B cell (primary cell): ENCODE results near the gene NLRP5. TPM values are rescaled to one million over a fixed set of nuclear protein-coding genes. Genes with fewer than 3 reads are reported as not detected.

Source experiments
- ATAC-seq: fragments of 200-7000 bp; cut with Tn5 transposase; one replicate; pipeline ENCODE4 v1.10.0; 2021; ENCODE audit warnings: low read depth, mild to moderate bottlenecking, moderate number of reproducible peaks, moderate library complexity
- CTCF ChIA-PET: fragments of 350-600 bp; sonication (Branson Sonifier 250); formaldehyde crosslinking; loops from one replicate; lab custom pipeline; 2021; ENCODE audit warnings: antibody characterized with exemption, inconsistent platforms; lab: Charles Lee
- POLR2A ChIA-PET: fragments of 350-600 bp; sonication (Branson Sonifier 250); formaldehyde crosslinking; loops from one replicate; lab custom pipeline; 2021; ENCODE audit warnings: antibody characterized with exemption; lab: Charles Lee
- DNase-seq: peaks from one replicate; pipeline ENCODE4 v3.0.0; 2013
- H2AFZ ChIP-seq: 2 replicates; pipeline ENCODE4 v1.6.1; 2012; ENCODE audit warnings: mild to moderate bottlenecking, low read depth, low read length; ENCODE audit not compliant: insufficient read depth, poor library complexity, severe bottlenecking
- H3K27ac ChIP-seq, 2 donors: 1 replicate in 1 of 2; 2 replicates in 1 of 2; pipeline ENCODE4 v1.5.1; 2012 to 2013; ENCODE audit warnings: low read length in 2 of 2, mild to moderate bottlenecking in 2 of 2, moderate library complexity in 1 of 2
- H3K27me3 ChIP-seq, 4 experiments: fragments of 200-600 bp in 1 of 4; sonication (generic) in 1 of 4; replicated peaks in 1 of 4; 1 replicate in 2 of 4; 2 replicates in 2 of 4; pipeline versions ENCODE4 v1.6.1 to v1.7.0; 2013 to 2016; ENCODE audit warnings: low read length in 3 of 4, mild to moderate bottlenecking in 2 of 4, mixed read lengths in 1 of 4, moderate library complexity in 1 of 4; ENCODE audit not compliant: insufficient read depth in 4 of 4, control insufficient read depth in 3 of 4; ENCODE audit errors: control extremely low read depth in 1 of 4
- H3K36me3 ChIP-seq, 2 experiments: replicated peaks in 1 of 2; 1 replicate in 1 of 2; 2 replicates in 1 of 2; pipeline versions ENCODE4 v1.6.1 to v1.7.1; 2013; ENCODE audit warnings: low read length in 1 of 2; ENCODE audit not compliant: insufficient read depth in 2 of 2, control insufficient read depth in 1 of 2; ENCODE audit errors: control extremely low read depth in 1 of 2, extremely low read depth in 1 of 2
- H3K4me1 ChIP-seq, 2 donors: fragments of 200-600 bp in 1 of 2; sonication (generic) in 1 of 2; 1 replicate in 1 of 2; 2 replicates in 1 of 2; pipeline versions ENCODE4 v1.5.1 to v1.6.1; 2013 to 2017; ENCODE audit warnings: low read length in 2 of 2; ENCODE audit not compliant: control insufficient read depth in 2 of 2, insufficient read depth in 2 of 2
- H3K4me2 ChIP-seq: replicated peaks from 2 replicates; pipeline ENCODE3; 2012; ENCODE audit warnings: mild to moderate bottlenecking, low read depth, low read length; ENCODE audit not compliant: poor library complexity, severe bottlenecking
- H3K4me3 ChIP-seq, 5 experiments: fragments of 200-600 bp in 1 of 5; sonication (generic) in 1 of 5; 1 replicate in 3 of 5; 2 replicates in 2 of 5; pipeline versions ENCODE4 v1.5.1 to v1.7.0; 2011 to 2016; ENCODE audit warnings: low read length in 4 of 5, mild to moderate bottlenecking in 4 of 5, low read depth in 2 of 5, control low read depth in 1 of 5, moderate library complexity in 1 of 5; ENCODE audit not compliant: insufficient read depth in 1 of 5; ENCODE audit errors: control extremely low read depth in 1 of 5, extremely low read depth in 1 of 5
- H3K79me2 ChIP-seq: fragments of 200-600 bp; sonication (generic); one replicate; pipeline ENCODE4 v1.6.0; 2016; ENCODE audit warnings: low read length; ENCODE audit not compliant: control insufficient read depth, insufficient read depth
- H3K9ac ChIP-seq: fragments of 200-600 bp; sonication (generic); 2 replicates; pipeline ENCODE4 v1.6.1; 2017; ENCODE audit warnings: mild to moderate bottlenecking, low read length, moderate library complexity
- H3K9me3 ChIP-seq, 3 donors: one replicate each; pipeline versions ENCODE4 v1.6.1 to v1.7.1; 2013; ENCODE audit warnings: low read length in 2 of 3; ENCODE audit not compliant: control insufficient read depth in 2 of 3, insufficient read depth in 1 of 3; ENCODE audit errors: control extremely low read depth in 1 of 3
- H4K20me1 ChIP-seq: 2 replicates; pipeline ENCODE4 v1.6.0; 2012; ENCODE audit warnings: mild to moderate bottlenecking, low read length; ENCODE audit not compliant: insufficient read depth, control insufficient read depth, poor library complexity, severe bottlenecking
- H3K27ac Mint-ChIP-seq: one replicate; pipeline ENCODE4 v1.8.0; 2021; ENCODE audit warnings: mixed read lengths
- H3K27me3 Mint-ChIP-seq: one replicate; pipeline ENCODE4 v1.8.0; 2021; ENCODE audit warnings: mixed read lengths
- H3K4me1 Mint-ChIP-seq: one replicate; pipeline ENCODE4 v1.8.0; 2021; ENCODE audit warnings: mixed read lengths
- H3K4me3 Mint-ChIP-seq: one replicate; pipeline ENCODE4 v1.8.0; 2021; ENCODE audit warnings: mixed read lengths
- H3K9me3 Mint-ChIP-seq: one replicate; pipeline ENCODE4 v1.8.0; 2022; ENCODE audit warnings: mixed read lengths; ENCODE audit not compliant: insufficient read depth
- EZH2 ChIP-seq: IDR thresholded peaks from 2 replicates; pipeline ENCODE4 v1.6.1; 2012; ENCODE audit warnings: borderline replicate concordance, low read depth, mild to moderate bottlenecking, moderate library complexity, low read length; ENCODE audit not compliant: insufficient read depth, poor library complexity, severe bottlenecking
- WGBS: methylation state at CpG from one replicate; pipeline ENCODE4 v1.1.5; 2013; ENCODE audit warnings: missing lambda C conversion rate; ENCODE audit not compliant: insufficient coverage; 5-methylcytosine and 5-hydroxymethylcytosine counted together
- intact Hi-C: fragments of 100-400 bp; cut with micrococcal nuclease; formaldehyde crosslinking; loops from one replicate; pipeline ENCODE4 v1.10.0; 2022
- polyA plus RNA-seq: library from polyadenylated mRNA; depleted of rRNA; stranded (reverse); fragments of >200 nt; gene quantifications from 2 replicates; pipeline ENCODE4 v1.2.3, GENCODE V29; 2012
- small RNA-seq: library from RNA; depleted of rRNA; stranded (forward); fragments of <200 nt; gene quantifications from one replicate; pipeline ENCODE3, GENCODE V24; 2012; ENCODE audit warnings: low replicate concordance, low read depth; ENCODE audit not compliant: insufficient read length
- total RNA-seq, 2 donors: library from RNA; stranded (reverse); fragments of 120-200 nt in 1 of 2; gene quantifications; 1 replicate in 1 of 2; 2 replicates in 1 of 2; pipeline versions ENCODE4 v1.2.3 to v1.2.4, GENCODE V29; 2013 to 2022
- TF ChIP-seq, protein P1 (sequence below): fragments of 200-600 bp; IDR thresholded peaks from one replicate; pipeline ENCODE4 v1.8.0; 2022; ENCODE audit warnings: antibody characterized with exemption, mild to moderate bottlenecking

The NLRP5 gene
- total and polyA plus RNA-seq, 2 donors (not counting 1 experiment from before 2014, with no cell fraction given): not detected

DNA sequence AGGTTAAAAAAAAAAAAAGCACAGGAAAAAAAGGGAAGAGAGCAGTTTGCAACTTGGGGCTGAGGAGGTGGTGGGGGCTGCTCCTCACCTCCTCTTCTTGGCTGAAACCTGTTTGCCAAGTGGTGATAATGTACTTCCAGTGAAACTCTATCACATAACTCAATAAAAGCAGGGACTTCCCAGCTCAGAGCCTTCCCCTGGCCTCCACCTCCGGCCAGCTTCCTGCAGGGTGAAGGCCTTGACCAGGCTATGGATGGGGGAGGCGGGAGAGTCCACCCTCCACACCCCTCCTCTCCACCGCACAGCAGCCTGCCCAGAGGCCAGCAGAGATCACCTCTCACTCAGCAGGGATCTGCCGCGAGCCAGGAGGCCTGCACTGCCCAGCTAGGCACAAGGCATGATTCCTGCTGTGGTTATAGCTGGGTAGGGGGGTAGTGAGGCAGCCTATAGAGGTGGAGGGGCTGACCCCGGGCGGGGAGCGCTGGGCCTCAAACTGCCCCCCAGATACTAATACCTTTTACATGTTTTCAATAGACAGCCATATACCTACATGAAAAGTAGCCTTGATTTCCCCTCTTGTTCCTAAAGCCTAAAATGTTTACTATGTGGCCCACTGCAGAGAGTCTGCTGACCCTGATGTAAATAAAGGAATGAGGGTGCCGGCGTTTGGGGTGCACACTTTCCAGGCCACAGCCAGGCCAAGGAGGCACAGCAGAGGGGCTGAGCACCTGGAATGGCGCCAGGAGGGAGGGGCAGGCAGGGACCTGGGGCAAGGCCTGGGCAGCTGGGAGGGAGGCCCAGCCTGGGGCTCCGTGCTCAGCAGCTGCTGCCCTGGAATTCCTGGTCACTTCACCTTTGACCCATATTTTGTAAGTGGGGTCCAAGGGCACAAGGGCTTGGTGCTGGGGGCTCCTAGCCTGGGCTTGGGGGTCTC is 124.2 kb downstream of the NLRP5 start:
- Histone ChIP-seq H3K4me3 (peak overlapping the region in 4 of 5 experiments; percentile 11 to 53 (median 27)), H4K20me1 (peaks cover 90% of the 10 kb centered on the region), H3K9me3 (no peaks in the 10 kb centered on the region), H3K27me3 (no peaks in the 10 kb centered on the region), H3K4me2 (peak overlapping the region; percentile 85), H3K4me1 (peaks cover 76 to 80% of the 10 kb centered on the region in 2 donors), H3K36me3 (peaks cover 0 to 10% of the 10 kb centered on the region in 2 experiments), H3K27ac (peak overlapping the region; percentile 73 to 80), H3K79me2 (peaks cover 100% of the 10 kb centered on the region), H2AFZ (peak overlapping the region; percentile 12), H3K9ac (peak overlapping the region; percentile 53)
- DNase-seq: no peak
- intact Hi-C loops: loop anchor here (1.0 kb wide), 2 partner anchors 11 to 31 kb away; partner anchors contain the start of genes ZNF444 and ZNF787
- 32% methylated on average over 4 of the region's 12 CpGs for WGBS
- Mint-ChIP-seq H3K27ac (peak overlapping the region; percentile 94), H3K4me3 (peak overlapping the region; percentile 88), H3K4me1 (peaks cover 84% of the 10 kb centered on the region), H3K27me3 (no peaks in the 10 kb centered on the region), H3K9me3 (no peaks in the 10 kb centered on the region)
- CTCF ChIA-PET: interaction anchor here (0.9 to 1.3 kb wide), 4 partner anchors 8 to 61 kb away, joined by 3 to 4 read pairs (median 4); no protein-coding TSS in a partner anchor
- no peak for ATAC-seq
- POLR2A ChIA-PET: interaction anchor here (0.5 to 2.1 kb wide), 4 partner anchors 10 to 512 kb away, joined by 3 to 13 read pairs (median 4); partner anchors contain the start of genes FIZ1, ZNF444 and ZNF787
- TF ChIP-seq, protein P1, sequence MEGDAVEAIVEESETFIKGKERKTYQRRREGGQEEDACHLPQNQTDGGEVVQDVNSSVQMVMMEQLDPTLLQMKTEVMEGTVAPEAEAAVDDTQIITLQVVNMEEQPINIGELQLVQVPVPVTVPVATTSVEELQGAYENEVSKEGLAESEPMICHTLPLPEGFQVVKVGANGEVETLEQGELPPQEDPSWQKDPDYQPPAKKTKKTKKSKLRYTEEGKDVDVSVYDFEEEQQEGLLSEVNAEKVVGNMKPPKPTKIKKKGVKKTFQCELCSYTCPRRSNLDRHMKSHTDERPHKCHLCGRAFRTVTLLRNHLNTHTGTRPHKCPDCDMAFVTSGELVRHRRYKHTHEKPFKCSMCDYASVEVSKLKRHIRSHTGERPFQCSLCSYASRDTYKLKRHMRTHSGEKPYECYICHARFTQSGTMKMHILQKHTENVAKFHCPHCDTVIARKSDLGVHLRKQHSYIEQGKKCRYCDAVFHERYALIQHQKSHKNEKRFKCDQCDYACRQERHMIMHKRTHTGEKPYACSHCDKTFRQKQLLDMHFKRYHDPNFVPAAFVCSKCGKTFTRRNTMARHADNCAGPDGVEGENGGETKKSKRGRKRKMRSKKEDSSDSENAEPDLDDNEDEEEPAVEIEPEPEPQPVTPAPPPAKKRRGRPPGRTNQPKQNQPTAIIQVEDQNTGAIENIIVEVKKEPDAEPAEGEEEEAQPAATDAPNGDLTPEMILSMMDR: no peak
- no peak for TF ChIP-seq EZH2

Small RNA genes lying within 50 kb of the gene (small RNA-seq; reads per million reads assigned to genes)
- gene RF00019: not detected

Other genes with a start within 250 kb of the NLRP5 start
- not detected in 2 replicates for gene NLRP9, start 248.4 kb upstream of the NLRP5 start, total RNA-seq
- gene NLRP9, start 248.4 kb upstream of the NLRP5 start, polyA plus RNA-seq: not detected in 2 replicates
- gene RFPL4A, start 227.7 kb upstream of the NLRP5 start, total RNA-seq: not detected in 2 replicates
- gene RFPL4A, start 227.7 kb upstream of the NLRP5 start, polyA plus RNA-seq: not detected in 2 replicates
- not detected in 2 replicates for gene RFPL4AL1, start 217.7 kb upstream of the NLRP5 start, total RNA-seq
- not detected in 2 replicates for gene RFPL4AL1, start 217.7 kb upstream of the NLRP5 start, polyA plus RNA-seq
- 0.12 TPM in 1 of 2 replicates, not detected in the other for gene NLRP11, start 154.8 kb upstream of the NLRP5 start, total RNA-seq
- gene NLRP11, start 154.8 kb upstream of the NLRP5 start, polyA plus RNA-seq: 0.07 and 0.24 TPM in 2 replicates
- 0.15 and 0.19 TPM in 2 replicates for gene NLRP4, start 150.2 kb upstream of the NLRP5 start, total RNA-seq
- 0.45 and 1.3 TPM in 2 replicates for gene NLRP4, start 150.2 kb upstream of the NLRP5 start, polyA plus RNA-seq
- gene NLRP13, start 54.4 kb upstream of the NLRP5 start, total RNA-seq: not detected in 2 replicates
- gene NLRP13, start 54.4 kb upstream of the NLRP5 start, polyA plus RNA-seq: not detected in 2 replicates
- not detected in 2 replicates for gene NLRP8, start 38.9 kb upstream of the NLRP5 start, total RNA-seq
- not detected in 2 replicates for gene NLRP8, start 38.9 kb upstream of the NLRP5 start, polyA plus RNA-seq
- gene ZNF787, start 134.5 kb downstream of the NLRP5 start, total RNA-seq: 47.7 and 47.9 TPM in 2 replicates
- 17.1 and 19.6 TPM in 2 replicates for gene ZNF787, start 134.5 kb downstream of the NLRP5 start, polyA plus RNA-seq
- gene ZNF444, start 154.5 kb downstream of the NLRP5 start, total RNA-seq: 32.0 and 37.7 TPM in 2 replicates
- gene ZNF444, start 154.5 kb downstream of the NLRP5 start, polyA plus RNA-seq: 24.1 and 25.2 TPM in 2 replicates
- gene GALP, start 189.2 kb downstream of the NLRP5 start, total RNA-seq: not detected in 2 replicates
- not detected in 2 replicates for gene GALP, start 189.2 kb downstream of the NLRP5 start, polyA plus RNA-seq
- not detected in 2 replicates for gene ZSCAN5B, start 211.0 kb downstream of the NLRP5 start, total RNA-seq
- gene ZSCAN5B, start 211.0 kb downstream of the NLRP5 start, polyA plus RNA-seq: not detected in 2 replicates
- gene ZSCAN5C, start 215.5 kb downstream of the NLRP5 start, total RNA-seq: not detected in 2 replicates
- gene ZSCAN5C, start 215.5 kb downstream of the NLRP5 start, polyA plus RNA-seq: not detected in 2 replicates